GM12864 (cell line): ENCODE results near the gene ASXL2.

ENCODE experiments used
- DNase-seq: peaks from one replicate; pipeline ENCODE4 v3.0.0-alpha.2; 2011; ENCODE audit warnings: low read depth
- H3K4me3 ChIP-seq: 2 replicates; pipeline ENCODE4 v1.5.1; 2011; ENCODE audit warnings: mild to moderate bottlenecking, low read depth, low read length, control low read depth
- CTCF ChIP-seq: IDR thresholded peaks from 2 replicates; pipeline ENCODE4 v1.5.1; 2011; ENCODE audit warnings: low read depth, mild to moderate bottlenecking, moderate library complexity, low read length, control low read depth, inconsistent platforms; ENCODE audit errors: missing control alignments

Gene ASXL2

GRCh38 chr2:25825238-25825637, 53.0 kb downstream of the ASXL2 start:
- DNase-seq, result no peak
- no peak overlapping the region for H3K4me3 ChIP-seq
- no peak for TF ChIP-seq CTCF

- TF ChIP-seq CTCF, result no peak
- H3K4me3 ChIP-seq, result no peak overlapping the region
- no peak for DNase-seq
These were observed 53.6 kb downstream of the ASXL2 start for GRCh38 chr2:25824718-25825117.

- no peak for TF ChIP-seq CTCF
- H3K4me3 ChIP-seq, result no peak overlapping the region
- no peak for DNase-seq
These were observed 54.1 kb downstream of the ASXL2 start for GRCh38 chr2:25824216-25824615.

- no peak for DNase-seq
- no peak for TF ChIP-seq CTCF
- peak overlapping the region; percentile 44 for H3K4me3 ChIP-seq
These were observed 55.8 kb downstream of the ASXL2 start for GRCh38 chr2:25822190-25823117.

GRCh38 chr2:25821225-25822056, 56.8 kb downstream of the ASXL2 start:
- TF ChIP-seq CTCF, result no peak
- peak overlapping the region; percentile 44; the same call in 1 of the 2 replicates for H3K4me3 ChIP-seq
- no peak for DNase-seq

GRCh38 chr2:25819597-25820039, 58.7 kb downstream of the ASXL2 start:
- no peak overlapping the region for H3K4me3 ChIP-seq
- TF ChIP-seq CTCF, result no peak
- no peak for DNase-seq
